GM18511 (cell line): Measurements from ENCODE around the gene ELFN1.

ENCODE experiments used
- ATAC-seq: cut with Tn5 transposase; IDR thresholded peaks from one replicate; pipeline ENCODE4 v1.9.1; 2021; ENCODE audit warnings: mild to moderate bottlenecking, moderate library complexity; ENCODE audit not compliant: unreplicated experiment

The ELFN1 gene

DNA sequence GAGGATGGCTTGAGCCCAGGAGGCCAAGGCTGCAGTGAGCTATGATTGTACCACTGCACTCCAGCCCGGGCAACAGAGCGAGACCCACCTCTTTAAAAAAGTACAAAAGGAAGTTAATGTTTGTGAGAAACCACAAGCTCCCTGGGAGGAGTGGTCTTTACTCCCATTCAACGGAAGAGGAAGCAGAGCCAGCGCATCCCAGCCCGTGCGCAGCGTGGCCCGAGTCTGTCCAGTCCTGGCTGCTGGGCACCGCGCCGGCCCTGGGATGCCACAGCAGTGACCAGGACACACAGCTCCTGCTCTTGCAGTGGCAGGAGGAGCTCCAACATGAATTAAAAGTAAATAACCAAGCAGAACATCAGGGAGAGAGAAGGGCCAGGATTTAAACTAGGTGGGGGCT is 68.4 kb downstream of the ELFN1 start:
- ATAC-seq = no peak

DNA sequence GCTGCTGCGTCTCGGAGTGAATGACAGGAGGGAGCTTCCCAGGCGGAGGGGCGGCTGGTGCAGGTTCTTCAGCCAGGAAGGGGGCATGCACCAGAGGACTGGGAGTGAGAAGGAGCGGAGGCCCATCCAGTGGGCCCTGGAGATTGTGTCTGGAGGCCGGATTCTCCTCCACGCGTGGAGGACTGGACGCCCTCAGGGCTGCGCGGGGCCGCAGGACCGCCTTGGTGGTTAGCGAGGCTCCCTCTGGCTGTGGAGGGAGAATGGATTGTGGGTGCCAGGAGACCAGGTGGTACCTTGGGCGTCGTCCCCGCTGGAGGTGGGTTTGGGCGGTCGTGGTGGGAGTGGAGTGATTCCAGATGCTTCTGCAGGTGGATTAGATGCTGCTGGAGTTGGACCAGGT is 68.9 kb downstream of the ELFN1 start:
- no peak for ATAC-seq

DNA sequence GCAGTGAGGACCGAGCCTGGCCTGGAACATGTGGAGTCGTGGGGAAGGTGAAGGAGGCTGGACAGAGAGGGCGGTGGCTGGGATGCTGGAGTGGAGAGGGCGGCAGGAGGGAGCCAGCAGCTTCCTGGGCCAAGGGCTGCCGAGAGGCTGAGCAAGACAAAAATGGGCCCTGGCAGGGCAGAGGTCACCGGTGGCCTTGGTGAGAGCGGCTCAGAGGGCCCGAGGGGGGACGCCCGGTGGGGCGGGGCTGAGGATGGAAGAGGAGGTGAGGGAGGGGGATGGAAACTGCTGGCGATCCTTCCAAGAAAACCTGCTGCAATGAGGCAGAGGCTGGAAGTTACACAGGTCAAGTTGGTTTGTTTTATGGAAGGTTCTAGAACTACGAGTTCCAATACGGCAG is 69.5 kb downstream of the ELFN1 start:
- ATAC-seq = no peak

DNA sequence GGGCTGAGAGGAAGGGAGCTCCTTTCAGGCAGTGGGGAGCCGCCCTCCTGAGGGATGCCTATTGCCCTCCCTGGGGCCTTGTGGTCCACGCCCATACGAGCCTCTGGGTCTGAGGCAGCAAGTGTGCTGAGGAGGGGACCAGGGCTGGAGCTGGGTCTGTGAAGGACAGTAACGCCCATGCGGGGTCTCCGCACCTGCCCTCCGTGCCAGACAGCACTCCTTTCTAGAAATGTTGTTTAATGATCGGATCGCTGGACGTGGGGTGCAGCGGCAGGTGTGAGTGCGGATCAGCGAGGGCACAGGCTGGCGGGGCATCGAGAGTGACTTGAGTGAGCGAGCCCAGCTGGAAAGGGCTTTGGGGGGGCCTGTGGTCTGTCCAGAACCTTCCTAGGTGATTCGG is 70.1 kb downstream of the ELFN1 start:
- no peak for ATAC-seq

DNA sequence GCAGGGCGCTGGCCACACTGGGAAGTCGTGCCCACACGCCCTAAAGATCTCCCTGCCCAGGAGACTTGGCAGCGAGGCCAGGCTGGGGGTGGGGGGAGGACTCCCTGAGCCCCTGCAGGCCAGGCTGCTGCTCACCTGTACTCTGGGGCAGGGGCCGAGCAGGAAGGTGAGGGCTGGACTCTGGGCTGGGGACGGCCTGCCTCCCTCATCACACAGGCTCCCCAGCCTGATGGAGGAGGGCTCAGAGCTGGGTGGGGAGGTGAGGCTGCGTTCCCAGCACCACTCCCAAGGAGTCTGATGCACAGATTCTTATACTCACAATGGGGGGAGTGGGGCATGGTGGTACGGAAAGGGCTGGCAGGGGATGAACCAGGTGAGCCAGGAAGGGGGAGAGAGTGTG is 71.2 kb downstream of the ELFN1 start:
- no peak for ATAC-seq

DNA sequence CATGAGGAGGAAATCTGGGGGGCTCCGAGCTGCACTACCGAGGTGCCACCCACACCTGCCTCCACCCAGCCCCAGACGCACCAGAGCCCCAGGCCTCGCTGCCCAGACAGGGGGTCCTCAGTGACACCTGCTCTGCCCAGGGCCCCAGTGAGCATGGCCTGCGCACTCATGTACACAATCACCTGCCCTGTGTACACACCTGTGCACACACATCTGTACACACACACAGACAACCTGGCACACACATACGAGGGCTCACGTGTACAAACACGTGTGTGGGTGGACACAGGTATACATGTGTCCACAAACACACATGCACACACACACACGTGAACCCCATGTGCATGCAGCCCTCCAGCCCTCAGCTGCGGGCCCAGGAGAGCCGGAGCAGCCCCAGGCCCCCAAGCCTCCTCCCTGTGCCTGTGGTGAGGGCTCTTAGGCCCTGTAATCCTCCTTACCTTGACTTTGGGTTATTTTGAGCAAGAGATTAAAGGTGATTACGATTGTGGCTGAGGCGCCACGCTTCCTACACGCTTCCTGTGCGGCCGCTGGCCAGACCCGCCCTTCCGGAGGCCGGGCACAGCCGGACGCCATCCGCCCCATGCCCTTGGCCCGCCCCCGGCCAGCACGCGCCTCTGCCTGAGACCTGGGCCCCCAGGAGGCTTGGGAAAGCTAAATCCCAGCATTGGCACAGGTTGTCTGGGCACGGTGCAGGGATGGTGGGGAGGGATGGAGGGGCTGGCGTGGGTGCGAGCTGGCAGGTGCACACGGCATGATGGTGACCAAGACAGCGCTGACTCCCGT is 71.9 kb downstream of the ELFN1 start:
- ATAC-seq = no peak

DNA sequence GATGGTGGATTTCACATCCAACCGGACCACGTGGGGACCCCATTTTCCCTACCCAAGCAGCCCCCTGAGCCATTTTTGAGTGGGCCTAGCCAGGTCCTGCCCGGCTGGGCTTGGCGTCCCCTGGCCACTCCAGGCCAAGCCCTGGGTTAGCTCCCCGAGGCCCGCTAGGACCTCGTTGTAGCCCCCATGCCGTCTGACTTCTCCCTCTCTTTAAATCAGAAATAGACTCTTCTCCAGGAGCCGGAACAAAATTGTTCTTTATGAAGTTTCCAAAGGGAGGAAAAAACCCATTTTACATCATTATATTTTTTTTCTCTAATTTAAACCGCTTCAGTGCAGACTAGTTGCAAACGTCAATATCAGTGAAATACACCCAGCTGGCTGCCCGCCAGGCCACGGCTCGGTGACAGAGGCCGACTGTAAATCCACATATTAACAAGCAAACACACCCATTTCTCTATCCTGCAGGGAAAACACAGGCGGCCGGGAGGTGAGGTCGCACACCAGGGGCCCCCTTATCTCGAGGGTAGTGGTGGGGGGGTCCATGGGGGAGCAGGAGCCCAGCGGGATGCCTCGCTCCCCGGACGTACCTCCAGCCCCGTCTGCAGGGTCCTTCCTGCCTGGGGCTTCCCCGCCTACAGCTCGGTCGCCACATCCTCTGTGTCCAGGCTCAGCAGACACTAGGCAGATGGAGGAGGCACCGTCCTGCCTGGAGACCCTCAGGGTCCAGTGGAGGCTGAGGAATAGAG is 72.7 kb downstream of the ELFN1 start:
- ATAC-seq = no peak

DNA sequence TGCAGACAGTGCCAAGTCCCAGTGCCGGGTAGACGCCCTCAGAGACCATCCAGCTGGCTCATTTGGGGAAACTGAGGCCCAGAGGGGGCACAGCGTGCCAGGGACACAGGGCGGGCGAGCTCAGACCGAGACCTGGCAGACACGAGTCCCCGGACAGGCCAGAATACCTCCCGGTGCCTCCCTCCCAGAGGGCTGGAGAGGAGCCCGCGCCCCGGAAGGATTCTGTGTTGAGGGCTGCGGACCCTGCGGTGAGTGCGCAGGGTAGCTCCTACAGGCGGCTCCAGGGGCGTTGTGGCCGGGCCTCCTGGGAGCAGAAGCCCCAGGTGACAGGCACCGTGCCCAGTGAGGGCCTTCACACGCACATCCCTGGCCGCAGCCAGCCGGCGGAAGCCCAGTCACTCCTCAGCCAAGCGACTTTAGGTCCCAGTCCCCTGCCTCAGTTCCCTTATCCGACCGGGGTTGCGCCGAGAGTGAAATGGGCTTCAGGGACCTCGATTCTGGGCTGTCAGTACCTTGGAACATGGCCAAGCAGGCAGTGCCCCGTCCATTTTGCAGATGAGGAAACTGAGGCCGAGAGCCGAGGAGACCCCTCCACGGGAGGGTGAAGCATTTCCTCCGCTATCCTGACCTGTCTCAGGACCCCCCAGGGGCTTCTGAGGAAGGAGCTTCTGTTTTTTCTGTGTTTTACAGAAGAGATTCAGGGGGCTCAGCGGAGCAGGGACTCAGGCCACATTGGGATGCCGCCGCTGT is 73.6 kb downstream of the ELFN1 start:
- no peak for ATAC-seq

DNA sequence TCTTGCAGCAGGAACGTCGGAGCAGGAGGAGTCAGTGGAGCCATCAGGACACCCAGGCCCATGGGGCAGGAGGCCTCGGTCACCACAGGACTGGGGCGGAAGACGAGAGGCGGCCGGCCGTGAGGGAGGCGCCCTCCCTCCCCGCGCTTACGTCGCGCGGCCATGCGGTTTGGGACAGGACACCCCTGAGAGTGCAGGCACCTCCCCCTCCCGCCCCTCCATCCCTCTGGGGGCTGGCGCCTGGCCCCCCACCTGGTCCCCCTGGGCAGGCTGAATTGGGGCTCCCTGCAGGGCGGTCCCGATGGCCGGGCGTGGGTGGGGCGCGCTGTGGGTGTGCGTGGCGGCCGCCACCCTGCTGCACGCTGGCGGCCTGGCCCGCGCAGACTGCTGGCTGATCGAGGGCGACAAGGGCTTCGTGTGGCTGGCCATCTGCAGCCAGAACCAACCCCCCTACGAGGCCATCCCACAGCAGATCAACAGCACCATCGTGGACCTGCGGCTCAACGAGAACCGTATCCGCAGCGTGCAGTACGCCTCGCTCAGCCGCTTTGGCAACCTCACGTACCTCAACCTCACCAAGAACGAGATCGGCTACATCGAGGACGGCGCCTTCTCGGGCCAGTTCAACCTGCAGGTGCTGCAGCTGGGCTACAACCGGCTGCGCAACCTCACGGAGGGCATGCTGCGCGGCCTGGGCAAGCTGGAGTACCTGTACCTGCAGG is 74.4 kb downstream of the ELFN1 start:
- no peak for ATAC-seq

DNA sequence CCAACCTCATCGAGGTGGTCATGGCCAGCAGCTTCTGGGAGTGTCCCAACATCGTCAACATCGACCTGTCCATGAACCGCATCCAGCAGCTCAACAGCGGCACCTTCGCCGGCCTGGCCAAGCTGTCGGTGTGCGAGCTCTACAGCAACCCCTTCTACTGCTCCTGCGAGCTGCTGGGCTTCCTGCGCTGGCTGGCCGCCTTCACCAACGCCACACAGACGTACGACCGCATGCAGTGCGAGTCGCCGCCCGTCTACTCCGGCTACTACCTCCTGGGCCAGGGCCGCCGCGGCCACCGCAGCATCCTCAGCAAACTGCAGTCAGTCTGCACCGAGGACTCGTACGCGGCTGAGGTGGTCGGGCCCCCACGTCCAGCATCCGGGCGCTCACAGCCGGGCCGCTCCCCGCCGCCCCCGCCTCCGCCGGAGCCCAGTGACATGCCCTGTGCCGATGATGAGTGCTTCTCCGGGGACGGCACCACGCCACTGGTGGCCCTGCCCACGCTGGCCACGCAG is 75.0 kb downstream of the ELFN1 start:
- no peak for ATAC-seq

DNA sequence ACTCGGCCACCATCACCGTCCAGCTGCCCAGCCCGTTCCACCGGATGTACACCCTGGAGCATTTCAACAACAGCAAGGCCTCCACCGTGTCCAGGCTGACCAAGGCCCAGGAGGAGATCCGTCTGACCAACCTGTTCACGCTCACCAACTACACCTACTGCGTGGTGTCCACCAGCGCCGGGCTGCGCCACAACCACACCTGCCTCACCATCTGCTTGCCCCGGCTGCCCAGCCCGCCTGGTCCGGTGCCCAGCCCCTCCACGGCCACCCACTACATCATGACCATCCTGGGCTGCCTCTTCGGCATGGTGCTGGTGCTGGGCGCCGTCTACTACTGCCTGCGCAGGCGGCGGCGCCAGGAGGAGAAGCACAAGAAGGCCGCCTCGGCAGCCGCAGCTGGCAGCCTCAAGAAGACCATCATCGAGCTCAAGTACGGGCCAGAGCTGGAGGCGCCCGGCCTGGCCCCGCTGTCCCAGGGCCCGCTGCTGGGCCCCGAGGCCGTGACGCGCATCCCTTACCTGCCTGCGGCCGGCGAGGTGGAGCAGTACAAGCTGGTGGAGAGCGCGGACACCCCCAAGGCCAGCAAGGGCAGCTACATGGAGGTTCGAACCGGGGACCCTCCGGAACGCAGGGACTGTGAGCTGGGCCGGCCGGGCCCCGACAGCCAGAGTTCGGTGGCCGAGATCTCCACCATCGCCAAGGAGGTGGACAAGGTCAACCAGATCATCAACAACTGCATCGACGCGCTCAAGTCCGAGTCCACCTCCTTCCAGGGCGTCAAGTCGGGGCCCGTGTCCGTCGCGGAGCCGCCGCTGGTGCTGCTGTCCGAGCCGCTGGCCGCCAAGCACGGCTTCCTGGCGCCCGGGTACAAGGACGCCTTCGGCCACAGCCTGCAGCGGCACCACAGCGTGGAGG is 75.8 kb downstream of the ELFN1 start:
- no peak for ATAC-seq

DNA sequence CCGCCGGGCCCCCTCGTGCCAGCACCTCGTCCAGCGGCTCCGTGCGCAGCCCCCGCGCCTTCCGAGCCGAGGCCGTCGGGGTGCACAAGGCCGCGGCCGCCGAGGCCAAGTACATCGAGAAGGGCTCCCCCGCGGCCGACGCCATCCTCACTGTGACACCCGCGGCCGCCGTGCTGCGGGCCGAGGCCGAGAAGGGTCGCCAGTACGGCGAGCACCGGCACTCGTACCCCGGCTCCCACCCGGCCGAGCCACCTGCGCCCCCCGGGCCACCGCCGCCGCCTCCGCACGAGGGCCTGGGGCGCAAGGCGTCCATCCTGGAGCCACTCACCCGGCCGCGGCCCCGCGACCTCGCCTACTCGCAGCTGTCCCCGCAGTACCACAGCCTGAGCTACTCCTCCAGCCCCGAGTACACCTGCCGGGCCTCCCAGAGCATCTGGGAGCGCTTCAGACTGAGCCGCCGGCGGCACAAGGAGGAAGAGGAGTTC is 76.5 kb downstream of the ELFN1 start:
- ATAC-seq = no peak

DNA sequence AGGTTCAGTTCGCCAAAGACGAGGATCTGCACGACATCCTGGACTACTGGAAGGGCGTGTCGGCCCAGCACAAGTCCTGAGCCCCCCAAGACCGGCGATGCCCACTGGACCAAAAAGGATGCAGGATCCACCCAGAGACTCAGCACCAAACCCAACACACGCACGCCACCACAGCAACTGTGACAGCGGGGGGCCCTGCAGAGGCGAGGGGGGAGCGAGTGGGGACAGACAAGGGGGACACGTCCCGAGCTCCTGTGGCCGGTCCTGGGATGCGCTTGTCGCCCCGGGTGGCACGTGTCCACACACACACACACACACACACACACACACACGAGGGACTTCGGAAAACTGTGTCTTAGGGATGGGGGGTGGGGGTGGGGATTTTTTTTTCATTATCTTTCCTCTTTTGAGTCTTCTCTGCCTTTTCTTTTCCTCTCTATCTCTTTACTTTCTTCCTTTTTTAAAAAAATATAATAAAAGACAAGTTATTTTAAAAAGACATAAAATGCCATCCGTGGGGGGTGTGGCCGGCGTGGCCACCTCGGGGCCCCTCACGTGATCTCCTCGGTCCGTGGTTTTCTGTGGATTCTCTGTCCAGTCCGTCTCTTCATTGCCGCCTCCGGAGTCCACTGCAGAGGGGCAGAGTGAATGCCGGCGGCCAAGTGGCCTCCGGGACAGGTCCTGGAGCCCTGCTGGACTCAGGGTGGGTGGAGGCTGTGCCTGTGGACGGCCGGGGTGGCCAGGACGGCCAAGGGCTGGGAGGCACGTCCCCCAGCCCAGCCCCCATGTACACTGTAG is 77.1 kb downstream of the ELFN1 start:
- ATAC-seq = no peak

DNA sequence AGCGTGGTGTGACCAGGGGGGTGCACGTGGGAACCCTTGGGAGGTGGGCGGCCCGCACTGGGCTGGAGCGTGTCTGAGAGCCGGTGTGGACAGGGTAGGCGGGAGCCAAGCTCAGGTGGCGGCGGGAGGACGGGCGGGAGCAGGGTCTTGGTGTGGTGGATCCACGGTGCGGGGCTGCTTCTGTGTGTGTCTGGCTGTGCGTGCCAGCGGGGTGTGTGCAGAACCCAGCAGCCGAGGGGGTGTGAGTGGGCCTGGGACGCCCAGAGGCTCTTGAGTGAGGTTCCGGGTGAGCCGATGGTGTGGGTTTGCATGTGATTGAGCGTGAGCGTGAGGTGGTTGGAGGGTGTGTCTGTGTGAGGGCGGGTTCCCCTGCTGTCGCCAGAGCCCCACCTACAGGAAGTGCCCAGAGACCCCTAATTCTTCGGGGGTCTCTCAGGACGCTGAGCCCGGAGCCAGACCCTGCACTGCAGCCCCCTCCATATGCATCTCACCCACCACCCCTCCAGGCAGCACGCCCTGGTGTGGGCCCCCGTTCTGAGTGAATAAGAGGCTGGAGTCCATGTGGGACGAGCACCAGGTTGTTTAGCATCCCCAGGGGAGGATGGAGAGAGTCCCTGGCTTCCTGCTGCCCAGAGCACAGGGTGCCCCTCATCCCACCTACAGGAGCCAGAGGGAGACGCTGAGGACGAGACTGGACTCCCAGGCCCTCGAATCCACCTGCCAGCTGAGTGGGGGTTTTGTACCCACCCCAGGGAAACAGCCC is 78.2 kb downstream of the ELFN1 start:
- ATAC-seq = no peak

DNA sequence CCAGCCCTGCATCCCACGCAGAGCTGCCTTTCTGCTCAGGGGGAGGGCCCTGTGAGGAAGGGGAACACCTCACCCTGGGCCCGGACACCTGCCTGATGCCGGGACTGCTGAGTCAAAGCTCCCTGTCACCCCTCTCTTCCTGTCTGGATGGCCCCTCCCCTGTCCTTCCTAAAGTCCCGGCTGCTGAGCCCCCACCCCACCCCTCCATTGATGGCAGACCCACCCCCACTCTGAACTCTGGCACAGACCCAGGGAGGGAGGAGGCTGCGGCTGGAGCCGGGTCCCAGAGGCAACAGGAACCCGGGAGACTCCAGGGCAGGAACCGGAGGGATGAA is 78.7 kb downstream of the ELFN1 start:
- no peak for ATAC-seq

DNA sequence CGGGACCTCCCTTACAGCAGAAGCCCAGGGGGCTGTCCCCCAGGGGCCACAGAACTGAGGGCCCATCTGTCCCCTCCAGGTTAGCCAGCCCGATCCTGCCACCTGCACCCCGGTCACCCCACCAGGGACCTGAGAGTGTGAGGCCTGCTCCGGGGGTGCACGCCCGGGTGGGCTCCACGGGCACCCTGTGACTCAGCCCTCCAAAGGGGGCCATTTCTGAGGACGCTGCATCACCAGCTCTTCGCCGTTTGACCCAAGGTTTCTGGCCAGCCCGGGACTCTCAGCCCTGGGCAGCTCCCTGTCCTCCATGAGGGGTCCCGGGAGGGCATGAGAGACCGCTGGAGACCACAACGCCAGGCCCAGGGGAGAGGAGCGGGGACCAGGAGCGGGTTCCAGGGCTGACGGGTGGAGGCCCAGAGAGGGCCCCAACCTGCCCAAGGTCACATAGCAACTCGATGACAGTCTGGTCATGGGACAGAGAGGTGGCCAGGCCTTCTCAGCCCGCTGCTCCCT is 79.3 kb downstream of the ELFN1 start:
- no peak for ATAC-seq

DNA sequence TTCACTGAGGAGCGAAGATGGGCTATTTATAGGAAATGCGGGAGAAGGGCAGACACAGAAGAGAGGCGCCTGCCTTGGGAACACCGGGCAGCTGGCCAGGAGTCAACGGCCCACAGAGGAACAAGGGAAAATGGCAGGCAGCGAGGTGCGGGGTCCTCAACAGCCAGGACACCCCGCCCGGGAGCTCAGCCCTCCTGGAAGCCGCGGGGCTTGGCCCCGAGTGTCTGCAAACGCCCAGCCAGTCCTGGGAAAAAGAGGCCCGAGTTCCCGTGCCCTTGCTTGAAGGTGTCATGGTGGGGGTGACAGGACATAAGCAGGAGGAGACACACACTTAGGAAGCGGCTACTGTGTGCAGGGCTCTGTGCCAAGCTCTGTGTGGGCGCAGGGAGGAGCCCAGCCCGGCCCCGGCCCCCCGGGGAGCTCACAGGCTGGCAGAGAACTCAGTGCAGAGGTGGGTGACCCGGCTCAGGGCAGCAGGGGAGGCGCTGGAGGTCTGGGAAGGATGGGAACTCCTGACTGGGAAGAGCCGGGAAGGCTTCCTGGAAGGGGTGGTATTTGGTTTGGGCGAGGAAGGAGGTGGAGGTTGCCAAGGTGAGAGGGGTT is 79.9 kb downstream of the ELFN1 start:
- no peak for ATAC-seq
